AG04450 (cell line): ENCODE measurements around the gene UTS2. TPM values are rescaled to one million over a fixed set of nuclear protein-coding genes. Genes with fewer than 3 reads are reported as not detected.

ENCODE experiments used
- CTCF ChIA-PET: fragments of 300-600, 350-600 bp; formaldehyde crosslinking; extraction: SDS; loops from one replicate; lab custom pipeline; 2022; ENCODE audit warnings: antibody characterized with exemption, inconsistent platforms; lab: Charles Lee
- POLR2A ChIA-PET: fragments of 350-600 bp; formaldehyde crosslinking; extraction: SDS; loops from one replicate; lab custom pipeline; 2021; ENCODE audit warnings: antibody characterized with exemption, inconsistent platforms; lab: Yijun Ruan, JAX
- DNase-seq: peaks from one replicate; pipeline ENCODE4 v3.0.0-alpha.2; 2011; ENCODE audit warnings: low read depth, low spot score
- H3K27ac ChIP-seq: one replicate; pipeline ENCODE4 v1.5.1; 2012; ENCODE audit warnings: low read depth, low read length, control low read depth
- H3K27me3 ChIP-seq: one replicate; pipeline ENCODE4 v1.6.0; 2012; ENCODE audit warnings: low read length; ENCODE audit not compliant: control insufficient read depth, insufficient read depth
- H3K4me3 ChIP-seq: 2 replicates; pipeline ENCODE4 v1.5.1; 2011; ENCODE audit warnings: mild to moderate bottlenecking, low read depth, low read length, control low read depth
- H3K9me3 ChIP-seq: 2 replicates; pipeline ENCODE4 v1.5.1; 2012; ENCODE audit warnings: low read length; ENCODE audit not compliant: control insufficient read depth, insufficient read depth
- CTCF ChIP-seq: IDR thresholded peaks from 2 replicates; pipeline ENCODE4 v1.5.1; 2011; ENCODE audit warnings: low read depth, low read length, control low read depth, inconsistent platforms
- polyA plus RNA-seq: library from polyadenylated mRNA; depleted of rRNA; stranded (reverse); fragments of >200 nt; gene quantifications from 2 replicates; pipeline ENCODE4 v1.2.3, GENCODE V29; 2011

Gene UTS2
- polyA plus RNA-seq, 1 experiment: 0.06 TPM

GRCh38 chr1:7826363-7826762 is 26.5 kb downstream of the UTS2 start:
- no peak overlapping the region for H3K27ac ChIP-seq
- ChIA-PET POLR2A (no interaction called here), CTCF (no interaction called here)
- DNase-seq: no peak
- H3K4me3 ChIP-seq: no peak overlapping the region
- no peak for TF ChIP-seq CTCF
- no peaks in the 10 kb centered on the region for H3K27me3 ChIP-seq
- no peaks in the 10 kb centered on the region; the same call in 1 of the 2 replicates for H3K9me3 ChIP-seq

GRCh38 chr1:7824701-7825100 is 28.2 kb downstream of the UTS2 start:
- no peak for TF ChIP-seq CTCF
- H3K9me3 ChIP-seq: no peaks in the 10 kb centered on the region; the same call in 1 of the 2 replicates
- DNase-seq: no peak
- POLR2A ChIA-PET: no interaction called here
- CTCF ChIA-PET: interaction anchor here (0.6 kb wide), 1 partner anchor 16 kb away, joined by 3 read pairs; no protein-coding TSS in a partner anchor
- no peaks in the 10 kb centered on the region for H3K27me3 ChIP-seq
- no peak overlapping the region for H3K4me3 ChIP-seq
- no peak overlapping the region for H3K27ac ChIP-seq

GRCh38 chr1:7821282-7821681 is 31.6 kb downstream of the UTS2 start:
- no peak for DNase-seq
- CTCF ChIA-PET: interaction anchor here (0.9 kb wide), 1 partner anchor 13 kb away, joined by 3 read pairs; no protein-coding TSS in a partner anchor

GRCh38 chr1:7813677-7814373 is 39.0 kb downstream of the UTS2 start:
- CTCF ChIA-PET: no interaction called here

More at GRCh38 chr1:7821282-7821681, 31.6 kb downstream of the UTS2 start:
- POLR2A ChIA-PET: no interaction called here
- H3K9me3 ChIP-seq: no peaks in the 10 kb centered on the region
- H3K27me3 ChIP-seq: no peaks in the 10 kb centered on the region
- H3K27ac ChIP-seq: no peak overlapping the region
- no peak for TF ChIP-seq CTCF
- H3K4me3 ChIP-seq: no peak overlapping the region

More at GRCh38 chr1:7813677-7814373, 39.0 kb downstream of the UTS2 start:
- DNase-seq: no peak
- Histone ChIP-seq H3K9me3 (peaks cover 5% of the 10 kb centered on the region), H3K4me3 (no peak overlapping the region), H3K27ac (no peak overlapping the region), H3K27me3 (no peaks in the 10 kb centered on the region)
- POLR2A ChIA-PET: no interaction called here
- no peak for TF ChIP-seq CTCF
